CD4-positive, CD25-positive, alpha-beta regulatory T cell (primary cell): ENCODE results near the gene MFAP2. TPM values are rescaled to one million over a fixed set of nuclear protein-coding genes. Genes with fewer than 3 reads are reported as not detected.

Source experiments
- polyA plus RNA-seq, 4 donors: library from polyadenylated mRNA; unstranded; fragments of 300-500 nt; fragmentation: Illumina TruSeq; gene quantifications; one replicate each; pipeline ENCODE4 v1.2.3, GENCODE V29; 2021
- total RNA-seq: library from RNA; stranded (reverse); gene quantifications from one replicate; pipeline ENCODE4 v1.2.3, GENCODE V29; 2022

The MFAP2 gene
- total and polyA plus RNA-seq, 5 donors from 2014 or later, result not detected

Other genes starting within 250 kb of the MFAP2 start
- gene RNU1-4, start 240.1 kb downstream of the MFAP2 start, total RNA-seq, result 3,278 TPM
- 10 to 100 TPM in 1 of 4 donors, not detected in 3; 23.7 TPM for gene RNU1-4, start 240.1 kb downstream of the MFAP2 start, polyA plus RNA-seq
- 3,278 TPM for gene RNU1-2, start 84.6 kb downstream of the MFAP2 start, total RNA-seq
- gene RNU1-2, start 84.6 kb downstream of the MFAP2 start, polyA plus RNA-seq, result 10 to 100 TPM in 1 of 4 donors, not detected in 3; 23.7 TPM
- gene CROCC, start 58.7 kb downstream of the MFAP2 start, total RNA-seq, result 46.1 TPM
- 1 to 10 TPM; 3.9 to 5.2 (median 4.2) TPM for gene CROCC, start 58.7 kb downstream of the MFAP2 start, polyA plus RNA-seq
- gene ATP13A2, start 31.3 kb upstream of the MFAP2 start, total RNA-seq, result 41.7 TPM
- 10 to 100 TPM; 29.7 to 33.8 (median 31.6) TPM for gene ATP13A2, start 31.3 kb upstream of the MFAP2 start, polyA plus RNA-seq
- 65.5 TPM for gene SDHB, start 73.4 kb upstream of the MFAP2 start, total RNA-seq
- 100 to 1,000 TPM; 139 to 207 (median 171) TPM for gene SDHB, start 73.4 kb upstream of the MFAP2 start, polyA plus RNA-seq
- not detected for gene PADI2, start 138.8 kb upstream of the MFAP2 start, total RNA-seq
- gene PADI2, start 138.8 kb upstream of the MFAP2 start, polyA plus RNA-seq, result under 1 TPM in 1 of 4 donors, not detected in 3; 0.08 TPM
- not detected for gene PADI1, start 224.5 kb upstream of the MFAP2 start, total RNA-seq
- not detected for gene PADI1, start 224.5 kb upstream of the MFAP2 start, polyA plus RNA-seq